GM10266 (cell line): ENCODE measurements around the gene OR52N5.

Experiments
- DNase-seq: peaks from one replicate; pipeline ENCODE4 v3.0.0; 2012; ENCODE audit errors: extremely low spot score
- TF ChIP-seq, protein P1 (sequence below): IDR thresholded peaks from 2 replicates; pipeline ENCODE4 v1.5.1; 2012; ENCODE audit warnings: mild to moderate bottlenecking, low read depth; ENCODE audit not compliant: control insufficient read depth, insufficient read depth; ENCODE audit errors: missing control alignments

Gene OR52N5

DNA sequence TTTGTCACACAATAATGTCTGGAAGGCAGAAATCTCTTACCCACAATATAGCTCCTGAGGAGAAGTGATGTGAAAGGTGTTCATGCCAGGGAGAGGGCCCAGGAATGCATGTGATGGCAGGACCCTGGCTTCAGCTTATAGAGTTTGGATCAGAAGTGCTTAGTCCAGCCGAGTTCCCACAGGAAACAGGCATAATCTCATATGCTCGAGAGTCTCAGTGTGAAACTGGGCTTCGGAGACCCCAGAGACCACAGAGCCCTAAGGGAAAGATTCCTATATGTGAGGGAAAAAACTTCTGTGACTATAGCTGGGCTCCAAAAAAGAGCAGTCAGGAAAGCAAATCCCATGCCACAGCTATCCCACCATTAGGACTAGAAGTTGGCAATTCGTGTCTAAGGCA lies at the start of gene OR52N5:
Gene OR52N5 (minus strand): TSS at position 101 of the 400 bp plus-strand sequence. CDS start 4,721 bp downstream, outside the sequence.
- no peak for DNase-seq
- TF ChIP-seq, protein P1, sequence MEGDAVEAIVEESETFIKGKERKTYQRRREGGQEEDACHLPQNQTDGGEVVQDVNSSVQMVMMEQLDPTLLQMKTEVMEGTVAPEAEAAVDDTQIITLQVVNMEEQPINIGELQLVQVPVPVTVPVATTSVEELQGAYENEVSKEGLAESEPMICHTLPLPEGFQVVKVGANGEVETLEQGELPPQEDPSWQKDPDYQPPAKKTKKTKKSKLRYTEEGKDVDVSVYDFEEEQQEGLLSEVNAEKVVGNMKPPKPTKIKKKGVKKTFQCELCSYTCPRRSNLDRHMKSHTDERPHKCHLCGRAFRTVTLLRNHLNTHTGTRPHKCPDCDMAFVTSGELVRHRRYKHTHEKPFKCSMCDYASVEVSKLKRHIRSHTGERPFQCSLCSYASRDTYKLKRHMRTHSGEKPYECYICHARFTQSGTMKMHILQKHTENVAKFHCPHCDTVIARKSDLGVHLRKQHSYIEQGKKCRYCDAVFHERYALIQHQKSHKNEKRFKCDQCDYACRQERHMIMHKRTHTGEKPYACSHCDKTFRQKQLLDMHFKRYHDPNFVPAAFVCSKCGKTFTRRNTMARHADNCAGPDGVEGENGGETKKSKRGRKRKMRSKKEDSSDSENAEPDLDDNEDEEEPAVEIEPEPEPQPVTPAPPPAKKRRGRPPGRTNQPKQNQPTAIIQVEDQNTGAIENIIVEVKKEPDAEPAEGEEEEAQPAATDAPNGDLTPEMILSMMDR: no peak

DNA sequence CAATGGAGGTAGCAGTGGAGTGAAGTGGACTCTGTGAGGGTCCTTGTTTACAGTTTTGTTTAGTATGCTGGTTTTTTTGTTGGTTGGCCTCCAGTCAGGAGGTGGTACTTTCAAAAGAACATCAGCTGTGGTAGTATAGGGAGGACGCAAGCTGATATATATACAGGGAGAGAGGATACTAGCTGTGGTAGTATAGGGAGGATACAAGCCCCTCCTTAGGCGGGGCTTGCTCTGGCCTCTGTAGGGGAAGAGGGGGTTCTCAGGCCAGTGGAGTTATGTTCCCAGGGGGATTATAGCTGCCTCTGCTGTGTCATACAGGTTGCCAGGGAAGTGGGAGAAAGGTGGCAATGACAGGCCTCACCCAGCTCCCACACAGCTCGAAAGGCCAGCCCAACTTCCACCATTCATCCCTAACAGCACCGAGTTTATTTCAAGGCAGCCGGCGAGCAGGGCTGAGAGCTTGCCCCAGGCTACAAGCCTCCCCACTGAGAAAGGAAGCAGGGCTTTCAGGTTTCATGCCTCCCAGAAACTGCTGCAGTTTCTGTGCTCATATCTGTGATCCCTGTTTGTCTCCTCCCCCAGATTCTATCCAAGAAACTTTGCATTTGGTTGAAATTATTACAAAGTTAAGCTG lies 48.2 kb upstream of the OR52N5 start:
- no peak for DNase-seq
- TF ChIP-seq, protein P1: no peak

DNA sequence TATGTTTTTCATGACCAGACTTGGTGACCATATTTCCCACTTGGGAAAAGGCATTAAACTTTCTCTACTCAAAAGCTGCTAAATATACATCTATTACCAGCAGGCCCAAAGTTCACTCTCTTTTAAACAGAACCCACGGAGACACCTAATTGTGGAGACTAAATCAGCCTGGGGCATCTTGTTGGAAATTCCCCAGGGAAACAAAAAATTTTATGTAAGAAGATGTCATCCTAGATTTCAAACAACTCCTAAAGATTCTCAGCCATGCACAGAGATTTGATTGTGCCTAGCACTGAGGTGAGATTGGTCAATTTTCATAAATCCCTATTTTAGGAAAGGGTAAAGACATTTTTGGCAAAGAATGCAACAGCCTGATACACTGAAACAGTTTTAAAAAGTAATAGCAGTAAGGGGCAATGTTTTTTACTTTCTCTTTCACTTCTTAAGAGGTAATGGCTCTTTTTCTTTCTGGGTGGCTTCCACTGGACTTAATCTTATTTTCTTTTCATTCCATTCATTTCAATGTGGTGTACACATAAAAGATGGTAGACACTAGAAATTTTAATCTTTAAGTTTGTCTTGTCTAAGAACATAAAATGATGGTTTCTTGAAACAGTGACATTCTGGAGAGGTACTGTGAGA lies 35.2 kb upstream of the OR52N5 start:
- TF ChIP-seq, protein P1: no peak

DNA sequence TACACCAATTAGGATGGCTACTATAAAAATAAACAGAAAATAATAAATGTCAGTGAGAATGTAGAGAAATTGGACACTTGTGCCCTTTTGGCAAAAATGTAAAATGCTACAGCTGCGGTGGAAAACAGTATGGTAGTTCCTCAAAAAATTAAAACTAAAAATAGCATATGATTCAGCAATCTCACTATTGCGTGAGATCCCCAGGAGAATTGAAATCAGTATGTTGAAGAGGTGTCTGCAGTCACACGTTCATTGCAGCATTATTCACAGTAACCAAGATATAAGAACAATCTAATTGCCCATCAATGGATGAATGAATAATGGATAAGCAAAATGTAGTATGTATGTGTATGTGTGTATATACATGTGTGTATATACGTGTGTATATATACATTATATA lies 32.4 kb upstream of the OR52N5 start:
- DNase-seq: no peak
- TF ChIP-seq, protein P1: no peak

More for the DNA sequence above, 35.2 kb upstream of the OR52N5 start:
- peak; percentile 18 for DNase-seq

DNA sequence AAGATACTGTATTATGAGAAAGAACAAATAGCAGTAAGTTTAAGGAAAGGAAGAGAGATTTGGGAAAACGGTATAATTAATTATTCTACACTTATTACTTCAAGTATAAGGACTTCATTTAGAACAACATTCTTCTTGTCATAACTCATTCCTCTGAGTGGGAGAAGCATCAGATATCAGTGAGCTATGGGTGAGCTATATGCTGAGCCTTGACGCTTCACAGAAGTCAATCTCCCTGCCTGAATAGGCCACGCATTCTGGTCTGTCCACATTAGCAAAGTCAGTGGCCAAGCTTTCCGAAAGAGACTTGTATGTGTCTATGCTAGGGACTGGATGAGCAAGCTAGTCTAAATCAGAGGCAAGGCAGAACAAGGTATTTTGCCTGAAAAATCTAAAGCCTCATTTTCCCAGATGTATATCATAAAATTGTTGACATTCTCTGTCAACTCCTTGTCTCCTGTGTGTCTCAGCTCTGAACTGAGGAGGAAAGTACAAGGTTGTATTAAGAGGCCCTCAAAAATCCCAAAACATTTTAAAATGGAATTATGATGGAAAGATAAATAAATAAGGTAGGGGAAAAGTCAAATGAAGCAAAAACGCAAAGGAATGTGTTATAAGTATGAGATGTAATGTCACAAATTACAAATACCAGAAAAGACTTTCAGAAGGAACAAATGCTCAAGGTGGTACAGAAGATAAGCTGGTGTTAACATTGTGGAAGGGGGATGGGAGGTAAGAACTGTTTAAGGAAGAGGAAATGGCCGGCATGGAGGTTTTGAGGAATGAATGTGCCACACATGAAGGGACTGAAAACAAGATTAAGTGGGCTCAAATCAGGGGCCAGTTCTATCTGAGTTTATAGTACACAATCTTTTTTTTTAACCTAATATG lies 27.0 kb upstream of the OR52N5 start:
- TF ChIP-seq, protein P1: no peak
- DNase-seq: no peak

DNA sequence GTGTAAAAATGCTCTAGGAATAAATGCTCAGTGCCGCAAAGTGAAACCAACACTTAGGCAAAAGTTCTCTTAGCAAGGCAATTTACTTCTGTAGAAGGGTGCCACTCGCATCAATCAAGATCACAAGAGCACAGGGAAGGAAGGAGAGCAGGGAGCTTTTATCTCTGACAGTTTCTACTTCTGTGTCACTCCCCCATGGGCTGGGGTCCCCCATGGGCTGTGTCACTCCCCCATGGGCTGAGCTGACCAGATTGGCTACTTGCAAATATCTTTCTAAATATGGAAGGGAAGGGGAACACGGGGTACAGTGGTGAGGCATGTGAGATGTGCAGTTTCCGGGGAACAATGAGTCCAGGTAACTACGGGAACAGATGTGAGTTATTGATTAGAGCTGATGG lies 26.0 kb upstream of the OR52N5 start:
- DNase-seq: no peak
- TF ChIP-seq, protein P1: no peak
